ENCODE data around the gene ARMH4.

ARMH4 gene

GRCh38 chr14:58026967-58027366 lies 125.0 kb downstream of the ARMH4 start:
- no peak for DNase-seq

GRCh38 chr14:58026219-58026618 lies 125.8 kb downstream of the ARMH4 start:
- no peak for DNase-seq

- no peak for DNase-seq
Observed at GRCh38 chr14:58014778-58015177, 137.2 kb downstream of the ARMH4 start.

GRCh38 chr14:58002618-58003017 lies 149.4 kb downstream of the ARMH4 start:
- DNase-seq = no peak

GRCh38 chr14:57999979-58000378 lies 152.0 kb downstream of the ARMH4 start:
- no peak for DNase-seq

GRCh38 chr14:57999471-57999870 lies 152.5 kb downstream of the ARMH4 start:
- DNase-seq = no peak

- no peak for DNase-seq
Observed at GRCh38 chr14:57998766-57999165, 153.2 kb downstream of the ARMH4 start.

- DNase-seq = no peak
Observed at GRCh38 chr14:57991353-57991752, 160.7 kb downstream of the ARMH4 start.

GRCh38 chr14:57988445-57988844 lies 163.6 kb downstream of the ARMH4 start:
- no peak for DNase-seq

- DNase-seq = no peak
Observed at GRCh38 chr14:57987596-57988300, 164.3 kb downstream of the ARMH4 start.

- no peak for DNase-seq
Observed at GRCh38 chr14:57987051-57987450, 165.0 kb downstream of the ARMH4 start.

- no peak for DNase-seq
Observed at GRCh38 chr14:57982804-57983634, 169.0 kb downstream of the ARMH4 start.

- DNase-seq = no peak
Observed at GRCh38 chr14:57981817-57982560, 170.0 kb downstream of the ARMH4 start.

- DNase-seq = no peak
Observed at GRCh38 chr14:57979376-57980048, 172.5 kb downstream of the ARMH4 start.

GRCh38 chr14:57976701-57977100 lies 175.3 kb downstream of the ARMH4 start:
- DNase-seq = no peak

GRCh38 chr14:57974896-57975295 lies 177.1 kb downstream of the ARMH4 start:
- no peak for DNase-seq

- DNase-seq = no peak
Observed at GRCh38 chr14:57970594-57970993, 181.4 kb downstream of the ARMH4 start.

GRCh38 chr14:57970175-57970574 lies 181.8 kb downstream of the ARMH4 start:
- DNase-seq = no peak

GRCh38 chr14:57963071-57963470 lies 188.9 kb downstream of the ARMH4 start:
- no peak for DNase-seq

- DNase-seq = no peak
Observed at GRCh38 chr14:57962325-57963035, 189.5 kb downstream of the ARMH4 start.

- DNase-seq = no peak
Observed at GRCh38 chr14:57961786-57962060, 190.3 kb downstream of the ARMH4 start.

- DNase-seq = no peak
Observed at GRCh38 chr14:57960946-57961785, 190.8 kb downstream of the ARMH4 start.
